Measurements from ENCODE around the gene OR6K6.

OR6K6 gene, protein sequence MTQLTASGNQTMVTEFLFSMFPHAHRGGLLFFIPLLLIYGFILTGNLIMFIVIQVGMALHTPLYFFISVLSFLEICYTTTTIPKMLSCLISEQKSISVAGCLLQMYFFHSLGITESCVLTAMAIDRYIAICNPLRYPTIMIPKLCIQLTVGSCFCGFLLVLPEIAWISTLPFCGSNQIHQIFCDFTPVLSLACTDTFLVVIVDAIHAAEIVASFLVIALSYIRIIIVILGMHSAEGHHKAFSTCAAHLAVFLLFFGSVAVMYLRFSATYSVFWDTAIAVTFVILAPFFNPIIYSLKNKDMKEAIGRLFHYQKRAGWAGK

DNA sequence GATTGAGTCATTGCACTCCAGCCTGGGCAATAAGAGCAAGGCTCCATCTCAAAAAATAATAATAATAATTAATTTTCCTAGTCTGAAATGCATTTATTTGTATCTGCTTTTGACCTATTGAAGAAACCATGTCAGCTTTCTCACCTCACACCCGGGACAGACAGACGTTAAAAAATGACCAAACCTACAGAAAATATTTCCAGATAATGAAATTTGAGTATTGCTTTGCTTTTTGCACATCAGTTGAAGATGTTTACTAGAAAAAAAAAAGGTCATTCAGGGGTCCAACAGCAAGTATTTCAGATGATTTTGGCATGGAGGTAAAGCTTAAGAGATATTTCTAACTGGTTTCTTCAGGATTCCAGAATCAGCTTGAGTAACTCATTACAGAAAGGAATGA is at the start of gene OR6K6:
OR6K6 (plus strand) TSS at position 301 of the 400 bp plus-strand sequence. CDS start 168 bp downstream, outside the sequence.
- Mint-ChIP-seq H3K4me3 (no peak within 1 kb of the TSS), H3K4me1 (ENCODE audit: low read depth) (no peaks in the 10 kb centered on the region), H3K27ac (no peak within 1 kb of the TSS), H3K36me3 (ENCODE audit: low read depth) (no peaks in the 10 kb centered on the region), H3K27me3 (peaks cover 26% of the 10 kb centered on the region), H3K9me3 (no peaks in the 10 kb centered on the region)
- DNase-seq: no peak

DNA sequence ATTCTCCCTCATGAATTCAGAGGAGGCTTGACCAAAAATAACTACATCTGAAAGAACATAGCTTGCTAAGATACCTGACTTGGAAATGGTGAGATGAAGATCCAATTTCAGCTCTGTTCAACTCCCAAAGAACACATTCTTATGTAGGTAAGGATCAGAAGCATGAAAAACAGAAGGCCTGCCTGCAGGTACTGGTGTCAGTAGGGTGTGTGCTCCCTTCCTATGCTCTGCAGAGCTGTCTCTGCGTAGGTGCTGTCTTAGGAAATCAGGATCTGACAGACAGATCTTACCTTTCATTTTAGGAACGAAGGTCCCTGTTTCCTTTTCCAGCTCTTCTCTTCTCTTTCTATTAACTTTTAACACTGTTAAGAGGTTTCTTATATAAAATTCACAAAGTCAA is 48.4 kb upstream of the OR6K6 start:
- Mint-ChIP-seq H3K27ac (no peak overlapping the region), H3K9me3 (no peaks in the 10 kb centered on the region), H3K4me1 (ENCODE audit: low read depth) (no peaks in the 10 kb centered on the region), H3K27me3 (peaks cover 3% of the 10 kb centered on the region), H3K36me3 (ENCODE audit: low read depth) (no peaks in the 10 kb centered on the region), H3K4me3 (no peak overlapping the region)
- DNase-seq: no peak

GRCh38 chr1:158711098-158711497 is 43.4 kb upstream of the OR6K6 start:
- Mint-ChIP-seq H3K4me3 (no peak overlapping the region), H3K27me3 (peaks cover 27% of the 10 kb centered on the region), H3K36me3 (ENCODE audit: low read depth) (no peaks in the 10 kb centered on the region), H3K9me3 (no peaks in the 10 kb centered on the region), H3K27ac (no peak overlapping the region), H3K4me1 (ENCODE audit: low read depth) (no peaks in the 10 kb centered on the region)
- no peak for DNase-seq

DNA sequence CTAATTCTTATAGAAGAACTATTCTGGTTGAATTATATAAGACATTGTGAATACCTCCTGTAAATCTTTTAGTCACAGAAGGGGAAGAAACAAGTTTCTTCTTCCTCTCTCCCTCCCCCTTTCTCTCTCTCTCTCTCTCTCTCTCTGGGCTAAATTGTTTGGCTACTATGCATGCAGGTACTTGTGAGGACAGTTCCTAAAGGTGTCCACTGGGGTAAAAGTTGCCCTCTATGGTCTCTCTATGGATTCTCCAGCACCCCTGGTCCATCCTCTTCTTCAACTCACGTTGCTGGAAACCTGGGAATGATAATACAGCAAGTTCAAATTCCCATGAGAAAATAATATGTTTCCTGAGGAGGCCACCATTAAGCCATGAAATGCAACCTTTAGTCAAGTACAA is 39.8 kb upstream of the OR6K6 start:
- Mint-ChIP-seq H3K27me3 (peaks cover 39% of the 10 kb centered on the region), H3K4me1 (ENCODE audit: low read depth) (peaks cover 9% of the 10 kb centered on the region), H3K4me3 (no peak overlapping the region), H3K36me3 (ENCODE audit: low read depth) (no peaks in the 10 kb centered on the region), H3K27ac (no peak overlapping the region), H3K9me3 (no peaks in the 10 kb centered on the region)
- no peak for DNase-seq

- no peak overlapping the region for H3K4me3 Mint-ChIP-seq
- no peaks in the 10 kb centered on the region for H3K9me3 Mint-ChIP-seq
- H3K27ac Mint-ChIP-seq: no peak overlapping the region
- H3K27me3 Mint-ChIP-seq: peaks cover 43% of the 10 kb centered on the region
- DNase-seq: no peak
- no peaks in the 10 kb centered on the region for H3K36me3 Mint-ChIP-seq (ENCODE audit: low read depth)
- peaks cover 9% of the 10 kb centered on the region for H3K4me1 Mint-ChIP-seq (ENCODE audit: low read depth)
Observed at GRCh38 chr1:158716335-158716734, 38.2 kb upstream of the OR6K6 start.

DNA sequence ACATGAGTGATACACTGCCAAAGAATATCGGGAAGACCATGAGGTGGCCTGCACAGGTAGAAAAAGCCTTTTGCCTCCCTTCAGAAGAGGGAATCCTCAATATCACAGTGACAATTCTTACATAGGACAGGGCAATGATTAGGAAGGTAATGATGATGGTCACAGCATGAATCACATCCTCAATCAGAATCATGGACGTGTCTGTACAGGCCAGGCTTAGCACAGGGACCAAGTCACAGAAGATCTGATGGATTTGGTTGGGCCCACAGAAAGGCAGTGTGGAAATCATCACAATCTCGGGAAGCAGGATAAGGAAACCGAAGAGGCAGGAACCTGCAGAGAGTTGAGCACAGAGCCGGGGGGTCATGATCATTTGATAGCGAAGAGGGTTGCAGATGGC is 37.2 kb upstream of the OR6K6 start:
- no peak overlapping the region for H3K27ac Mint-ChIP-seq
- no peaks in the 10 kb centered on the region for H3K9me3 Mint-ChIP-seq
- H3K27me3 Mint-ChIP-seq: peaks cover 37% of the 10 kb centered on the region
- DNase-seq: no peak
- H3K4me3 Mint-ChIP-seq: no peak overlapping the region
- H3K4me1 Mint-ChIP-seq (ENCODE audit: low read depth): peaks cover 9% of the 10 kb centered on the region
- H3K36me3 Mint-ChIP-seq (ENCODE audit: low read depth): no peaks in the 10 kb centered on the region

DNA sequence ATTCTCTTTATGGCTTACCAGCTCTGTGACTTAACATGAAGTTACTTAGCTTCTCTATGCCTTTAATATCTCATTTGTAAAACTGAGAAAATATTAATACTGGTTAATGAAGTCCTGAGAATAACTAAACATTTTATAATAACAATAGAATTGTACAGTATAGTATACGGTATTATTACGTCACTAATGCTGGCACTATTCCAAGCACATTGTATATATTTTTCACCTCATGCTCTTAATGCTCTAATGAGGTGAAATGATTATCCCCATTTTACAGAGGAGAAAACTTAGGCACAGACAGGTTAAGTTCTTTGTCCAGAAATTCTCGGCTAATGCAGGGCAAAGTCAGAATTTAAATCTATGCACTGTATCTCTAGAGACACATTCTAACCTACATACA is 34.9 kb upstream of the OR6K6 start:
- H3K9me3 Mint-ChIP-seq: no peaks in the 10 kb centered on the region
- H3K36me3 Mint-ChIP-seq (ENCODE audit: low read depth): no peaks in the 10 kb centered on the region
- H3K4me3 Mint-ChIP-seq: no peak overlapping the region
- DNase-seq: no peak
- no peak overlapping the region for H3K27ac Mint-ChIP-seq
- H3K27me3 Mint-ChIP-seq: peaks cover 34% of the 10 kb centered on the region
- H3K4me1 Mint-ChIP-seq (ENCODE audit: low read depth): peaks cover 9% of the 10 kb centered on the region

GRCh38 chr1:158720620-158721019 is 33.9 kb upstream of the OR6K6 start, which contains the start of gene OR6K3:
OR6K3 (minus strand) TSS chr1:158720720; CDS start chr1:158718115, 2,605 bp downstream.
- Mint-ChIP-seq H3K9me3 (no peaks in the 10 kb centered on the region), H3K27me3 (peaks cover 36% of the 10 kb centered on the region), H3K4me3 (no peak within 1 kb of the TSS)

GRCh38 chr1:158724442-158724841 is 30.1 kb upstream of the OR6K6 start:
- H3K9me3 Mint-ChIP-seq: no peaks in the 10 kb centered on the region
- DNase-seq: no peak
- H3K4me3 Mint-ChIP-seq: no peak overlapping the region
- no peaks in the 10 kb centered on the region for H3K4me1 Mint-ChIP-seq (ENCODE audit: low read depth)
- H3K36me3 Mint-ChIP-seq (ENCODE audit: low read depth): no peaks in the 10 kb centered on the region
- no peak overlapping the region for H3K27ac Mint-ChIP-seq
- peaks cover 27% of the 10 kb centered on the region for H3K27me3 Mint-ChIP-seq

More at GRCh38 chr1:158720620-158721019, 33.9 kb upstream of the OR6K6 start, which contains the start of gene OR6K3:
- peaks cover 9% of the 10 kb centered on the region for H3K4me1 Mint-ChIP-seq (ENCODE audit: low read depth)
- no peak for DNase-seq
- H3K27ac Mint-ChIP-seq: no peak within 1 kb of the TSS
- no peaks in the 10 kb centered on the region for H3K36me3 Mint-ChIP-seq (ENCODE audit: low read depth)

DNA sequence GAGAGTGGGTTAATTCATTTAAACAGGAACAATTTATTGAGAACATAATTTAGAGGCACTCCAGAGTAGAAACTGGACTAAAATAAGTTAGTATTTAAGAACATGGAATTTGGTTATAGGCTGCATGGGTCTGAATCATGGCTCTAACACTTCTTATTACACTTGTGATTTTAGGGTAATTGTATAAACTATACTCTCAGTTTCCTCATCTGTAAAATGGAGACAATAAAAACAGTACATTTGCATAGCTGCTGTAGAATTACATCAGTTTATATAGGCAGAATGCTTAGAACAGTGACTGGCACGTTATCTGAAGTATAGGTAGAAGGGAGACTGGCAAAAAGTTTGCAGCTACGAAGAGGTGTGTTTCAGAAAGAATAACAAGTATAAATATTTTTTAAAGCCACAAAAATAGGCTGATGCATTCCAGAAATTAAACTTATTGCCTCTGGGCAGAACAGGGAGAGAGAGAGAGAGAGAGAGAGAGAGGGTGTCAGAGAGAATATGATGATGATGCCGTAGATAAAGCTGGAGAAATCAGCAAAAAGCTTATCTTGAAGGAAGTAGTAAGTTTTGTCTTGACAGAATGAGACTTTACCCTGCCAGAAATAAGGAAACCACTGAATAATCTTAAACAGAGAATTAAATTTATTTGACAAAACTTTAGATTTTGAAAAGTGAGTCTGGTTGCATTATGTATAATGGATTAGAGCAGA is 25.9 kb upstream of the OR6K6 start:
- Mint-ChIP-seq H3K27me3 (peaks cover 15% of the 10 kb centered on the region), H3K27ac (no peak overlapping the region), H3K4me1 (ENCODE audit: low read depth) (no peaks in the 10 kb centered on the region), H3K36me3 (ENCODE audit: low read depth) (no peaks in the 10 kb centered on the region), H3K4me3 (no peak overlapping the region), H3K9me3 (no peaks in the 10 kb centered on the region)
- no peak for DNase-seq

DNA sequence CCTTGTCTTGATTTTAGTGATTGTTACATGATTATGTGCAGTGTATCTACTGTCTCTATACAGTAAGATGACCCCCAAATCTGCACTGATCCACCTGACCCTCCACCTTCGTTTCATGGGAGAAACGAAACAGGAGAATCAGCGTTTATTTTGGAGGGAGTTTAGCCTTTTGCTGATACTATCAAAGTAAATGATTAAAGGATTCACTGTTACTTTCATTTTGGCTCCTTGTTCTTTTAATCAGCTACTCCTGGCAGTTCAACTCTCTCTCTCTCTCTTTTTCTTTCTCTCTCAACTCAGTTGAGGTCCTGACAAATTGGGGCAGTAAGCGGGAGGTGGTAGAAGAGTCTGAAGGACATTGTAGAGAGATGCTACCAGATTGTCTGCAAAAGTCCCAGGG is 24.1 kb upstream of the OR6K6 start:
- Mint-ChIP-seq H3K4me3 (no peak overlapping the region), H3K27ac (no peak overlapping the region), H3K36me3 (ENCODE audit: low read depth) (no peaks in the 10 kb centered on the region), H3K9me3 (no peaks in the 10 kb centered on the region), H3K4me1 (ENCODE audit: low read depth) (no peaks in the 10 kb centered on the region), H3K27me3 (peaks cover 4% of the 10 kb centered on the region)
- no peak for DNase-seq

DNA sequence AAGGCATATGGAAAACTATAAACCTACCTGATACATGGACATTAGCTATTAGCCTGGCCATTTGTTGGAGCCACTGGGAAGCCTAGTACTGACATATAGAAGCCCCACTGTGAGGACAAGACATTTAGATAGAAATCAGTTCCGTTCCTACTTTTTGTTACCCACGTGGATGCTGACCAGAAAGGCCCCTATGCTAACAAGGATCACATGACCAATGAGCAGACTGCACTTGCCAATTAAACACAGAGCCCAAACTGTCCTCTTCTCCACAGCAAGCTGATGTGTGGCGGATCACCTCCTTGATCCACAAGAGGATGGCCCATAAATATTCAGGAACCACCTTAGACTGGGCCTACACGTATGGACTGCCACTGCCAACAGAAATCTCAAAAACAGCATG is 22.8 kb upstream of the OR6K6 start:
- Mint-ChIP-seq H3K27me3 (peaks cover 3% of the 10 kb centered on the region), H3K36me3 (ENCODE audit: low read depth) (no peaks in the 10 kb centered on the region), H3K9me3 (no peaks in the 10 kb centered on the region), H3K27ac (no peak overlapping the region), H3K4me1 (ENCODE audit: low read depth) (no peaks in the 10 kb centered on the region), H3K4me3 (no peak overlapping the region)
- DNase-seq: no peak

DNA sequence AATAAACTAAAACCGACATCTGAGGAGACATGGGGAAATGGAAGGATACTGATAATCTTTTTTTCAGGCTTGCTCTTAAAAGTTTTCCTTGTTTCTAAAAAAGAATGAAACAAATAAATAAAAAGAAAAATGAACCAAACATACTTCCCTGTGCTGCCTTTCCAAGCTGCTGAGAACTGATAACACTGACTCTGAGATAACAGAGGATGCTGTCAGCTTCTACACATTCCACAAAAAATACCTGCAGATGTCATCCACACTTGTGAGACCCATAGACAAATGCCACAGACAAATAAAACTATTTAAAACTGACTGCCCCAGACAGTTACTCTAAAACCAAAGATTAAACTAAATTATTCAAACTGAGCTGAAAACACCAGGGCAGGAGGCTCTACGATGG is 22.0 kb upstream of the OR6K6 start:
- no peak for DNase-seq
- no peaks in the 10 kb centered on the region for H3K36me3 Mint-ChIP-seq (ENCODE audit: low read depth)
- H3K27me3 Mint-ChIP-seq: no peaks in the 10 kb centered on the region
- no peaks in the 10 kb centered on the region for H3K9me3 Mint-ChIP-seq
- H3K27ac Mint-ChIP-seq: no peak overlapping the region
- H3K4me3 Mint-ChIP-seq: no peak overlapping the region
- no peaks in the 10 kb centered on the region for H3K4me1 Mint-ChIP-seq (ENCODE audit: low read depth)

DNA sequence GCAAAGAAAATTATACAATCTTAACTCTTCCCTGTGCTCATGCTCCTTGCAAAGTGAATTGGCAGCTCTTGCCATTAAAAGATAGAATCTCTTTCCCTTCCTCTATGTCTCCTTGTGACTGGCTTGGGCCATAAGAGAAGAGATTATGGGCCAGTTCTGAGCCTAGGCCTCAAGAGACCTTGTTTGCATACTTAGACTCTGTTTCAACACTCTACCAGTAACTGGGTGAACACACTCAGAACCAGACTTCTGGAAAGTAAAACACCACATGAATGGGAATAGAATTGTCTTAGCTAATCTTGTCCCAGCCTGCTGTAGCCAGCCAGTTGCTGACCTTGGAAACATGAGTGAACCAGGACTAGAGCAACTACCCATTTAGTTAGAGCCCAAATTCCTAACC is 18.7 kb upstream of the OR6K6 start:
- Mint-ChIP-seq H3K27ac (no peak overlapping the region), H3K9me3 (no peaks in the 10 kb centered on the region), H3K36me3 (ENCODE audit: low read depth) (no peaks in the 10 kb centered on the region), H3K4me3 (no peak overlapping the region), H3K27me3 (peaks cover 13% of the 10 kb centered on the region), H3K4me1 (ENCODE audit: low read depth) (no peaks in the 10 kb centered on the region)
- DNase-seq: no peak

- Mint-ChIP-seq H3K9me3 (no peaks in the 10 kb centered on the region), H3K4me3 (no peak overlapping the region), H3K36me3 (ENCODE audit: low read depth) (no peaks in the 10 kb centered on the region), H3K27ac (no peak overlapping the region), H3K27me3 (peaks cover 18% of the 10 kb centered on the region), H3K4me1 (ENCODE audit: low read depth) (no peaks in the 10 kb centered on the region)
- no peak for DNase-seq
Observed at GRCh38 chr1:158752155-158752712, 2.3 kb upstream of the OR6K6 start.

All from activated T-cell treated with anti-CD3 and anti-CD28 coated beads, Interleukin-2, amount 50 U/mL, for 24 hours (primary cell).